AG04449 (cell line): ENCODE results near the gene CISH.

ENCODE experiments used
- CTCF ChIA-PET: fragments of 350-600 bp; formaldehyde crosslinking; extraction: SDS; loops from one replicate; lab custom pipeline; 2021; ENCODE audit warnings: antibody characterized with exemption; lab: Yijun Ruan, JAX
- POLR2A ChIA-PET: fragments of 400-600, 350-600 bp; formaldehyde crosslinking; extraction: SDS; loops from one replicate; lab custom pipeline; 2020; ENCODE audit warnings: antibody characterized with exemption, inconsistent platforms; lab: Yijun Ruan, JAX
- DNase-seq: peaks from one replicate; pipeline ENCODE4 v3.0.0-alpha.2; 2010; ENCODE audit warnings: low read depth, low spot score
- H3K4me3 ChIP-seq: 2 replicates; pipeline ENCODE4 v1.5.1; 2011; ENCODE audit warnings: low read depth, mild to moderate bottlenecking, control low read depth, low read length
- CTCF ChIP-seq: IDR thresholded peaks from one replicate; pipeline ENCODE4 v1.5.1; 2011; ENCODE audit warnings: mild to moderate bottlenecking, moderate library complexity, low read length, control low read depth, inconsistent platforms; ENCODE audit not compliant: insufficient read depth; ENCODE audit errors: missing control alignments

CISH gene

GRCh38 chr3:50602595-50603191 is 8.9 kb downstream of the CISH start:
- ChIA-PET CTCF (interaction anchor here (0.9 to 11.2 kb wide), 9 partner anchors 10 to 786 kb away, joined by 3 to 173 read pairs (median 4); partner anchors contain the start of genes C3orf18, CISH, CYB561D2 and HEMK1), POLR2A (interaction anchor here (1.1 to 2.4 kb wide), 4 partner anchors 9 to 35 kb away, joined by 4 to 18 read pairs (median 9); partner anchors contain the start of genes C3orf18, CISH and HEMK1)
- DNase-seq, result no peak
- TF ChIP-seq CTCF, result no peak
- H3K4me3 ChIP-seq, result no peak overlapping the region

GRCh38 chr3:50600841-50601591 is 10.6 kb downstream of the CISH start:
- ChIA-PET POLR2A (interaction anchor here (0.7 to 2.4 kb wide), 6 partner anchors 11 to 784 kb away, joined by 4 to 18 read pairs (median 4); partner anchors contain the start of genes CISH, HEMK1 and MANF), CTCF (interaction anchor here (0.9 to 11.2 kb wide), 6 partner anchors 8 to 50 kb away, joined by 3 to 173 read pairs (median 6); partner anchors contain the start of genes C3orf18, CISH, HEMK1 and MAPKAPK3)
- TF ChIP-seq CTCF, result no peak
- peak; percentile 94 for DNase-seq
- peak overlapping the region; percentile 30 for H3K4me3 ChIP-seq

- POLR2A ChIA-PET, result interaction anchor here (2.0 to 2.4 kb wide), 2 partner anchors 12 to 30 kb away, joined by 13 to 18 read pairs; partner anchors contain the start of genes CISH and HEMK1
Observed at GRCh38 chr3:50600141-50600753, 11.3 kb downstream of the CISH start.

GRCh38 chr3:50599716-50600118 is 11.9 kb downstream of the CISH start:
- POLR2A ChIA-PET, result no interaction called here
- no peak for DNase-seq
- TF ChIP-seq CTCF, result no peak
- H3K4me3 ChIP-seq, result no peak overlapping the region
- CTCF ChIA-PET, result interaction anchor here (10.4 to 11.2 kb wide), 2 partner anchors 15 to 29 kb away, joined by 111 to 173 read pairs; partner anchors contain the start of genes C3orf18, CISH, HEMK1 and MAPKAPK3

More at GRCh38 chr3:50600141-50600753, 11.3 kb downstream of the CISH start:
- no peak for DNase-seq
- no peak overlapping the region for H3K4me3 ChIP-seq
- CTCF ChIA-PET, result interaction anchor here (2.4 to 11.2 kb wide), 3 partner anchors 14 to 29 kb away, joined by 8 to 173 read pairs (median 111); partner anchors contain the start of genes C3orf18, CISH, HEMK1 and MAPKAPK3
- no peak for TF ChIP-seq CTCF

GRCh38 chr3:50599115-50599715 is 12.4 kb downstream of the CISH start:
- POLR2A ChIA-PET, result no interaction called here
- DNase-seq, result no peak
- H3K4me3 ChIP-seq, result no peak overlapping the region
- TF ChIP-seq CTCF, result no peak
- CTCF ChIA-PET, result interaction anchor here (0.9 to 11.2 kb wide), 5 partner anchors 8 to 57 kb away, joined by 3 to 173 read pairs (median 3); partner anchors contain the start of genes C3orf18, CISH, HEMK1 and MAPKAPK3
